Testis (tissue), 2 donors: ENCODE data around the gene OR2T6.

Source experiments
- CTCF ChIP-seq, 3 experiments: fragments of 450-650 bp in 2 of 3; fragments of 200-600 bp in 1 of 3; sonication (generic) in 1 of 3; IDR thresholded peaks; one replicate each; pipeline ENCODE4 v1.5.1; 2016 to 2019; ENCODE audit warnings: antibody characterized with exemption in 3 of 3, mild to moderate bottlenecking in 2 of 3, moderate library complexity in 1 of 3
- POLR2A ChIP-seq: fragments of 450-650 bp; IDR thresholded peaks from one replicate; pipeline ENCODE4 v1.6.1; 2017; ENCODE audit warnings: antibody characterized with exemption, mild to moderate bottlenecking, moderate library complexity

- TF ChIP-seq CTCF (IDR thresholded peaks at IDR 0.05) (no peak), POLR2A (no peak)
Observed at GRCh38 chr1:248416226-248416625, 40.7 kb downstream of the OR2T6 start.
